K562 (cell line): ENCODE results near the gene HNRNPH1. TPM values are rescaled to one million over a fixed set of nuclear protein-coding genes. Genes with fewer than 3 reads are reported as not detected.

Experiments used
- ATF1 ChIP-seq, 2 experiments: fragments of 450-650 bp in 1 of 2; IDR thresholded peaks; 2 replicates each; pipeline ENCODE4 v1.6.1; 2016; ENCODE audit warnings: missing compliant biosample characterization in 1 of 2, missing genetic modification characterization in 1 of 2
- BRF1 ChIP-seq: IDR thresholded peaks from 3 replicates; pipeline ENCODE4 v1.6.1; 2011; ENCODE audit warnings: borderline replicate concordance, mild to moderate bottlenecking; ENCODE audit not compliant: insufficient read length; ENCODE audit errors: extremely low read depth
- CBFA2T3 ChIP-seq: fragments of 450-650 bp; IDR thresholded peaks from 2 replicates; pipeline ENCODE4 v1.6.1; 2017
- E2F6 ChIP-seq, 2 experiments: IDR thresholded peaks; 2 replicates each; pipeline ENCODE4 v1.6.1; 2011; ENCODE audit warnings: borderline replicate concordance in 1 of 2, control low read depth in 1 of 2, low read depth in 1 of 2, low read length in 1 of 2, mild to moderate bottlenecking in 1 of 2, mixed read lengths in 1 of 2, moderate library complexity in 1 of 2; ENCODE audit not compliant: insufficient read depth in 1 of 2, insufficient read length in 1 of 2, poor library complexity in 1 of 2, severe bottlenecking in 1 of 2; ENCODE audit errors: extremely low read depth in 1 of 2
- GTF2A2 ChIP-seq: IDR thresholded peaks from 2 replicates; pipeline ENCODE4 v1.6.1; 2016; ENCODE audit warnings: mild to moderate bottlenecking, missing genetic modification characterization, missing compliant biosample characterization
- HNRNPUL1 ChIP-seq: fragments of 200-400 bp; formaldehyde crosslinking; IDR thresholded peaks from 2 replicates; pipeline ENCODE4 v1.6.1; 2017; ENCODE audit warnings: low read length
- HOMEZ ChIP-seq: fragments of 250-450 bp; sonication (Bioruptor Pico); IDR thresholded peaks from 2 replicates; pipeline ENCODE4 v1.4.0; 2020; ENCODE audit warnings: mild to moderate bottlenecking, moderate library complexity
- LEF1 ChIP-seq: fragments of 450-650 bp; IDR thresholded peaks from 2 replicates; pipeline ENCODE4 v1.6.1; 2016; ENCODE audit warnings: mild to moderate bottlenecking
- NCOA1 ChIP-seq: fragments of 450-650 bp; IDR thresholded peaks from 2 replicates; pipeline ENCODE4 v1.6.1; 2016; ENCODE audit warnings: low read depth
- NFIC ChIP-seq: fragments of 450-650 bp; IDR thresholded peaks from 2 replicates; pipeline ENCODE4 v1.6.1; 2017; ENCODE audit warnings: mild to moderate bottlenecking, inconsistent platforms
- POLR2AphosphoS2 ChIP-seq: IDR thresholded peaks from 2 replicates; pipeline ENCODE4 v1.6.1; 2012; ENCODE audit warnings: low read length, improper control_type of control experiment
- RBM17 ChIP-seq: fragments of 200-400 bp; formaldehyde crosslinking; IDR thresholded peaks from 2 replicates; pipeline ENCODE4 v1.6.1; 2017; ENCODE audit warnings: low read depth, mild to moderate bottlenecking, low read length, borderline replicate concordance
- RCOR1 ChIP-seq, 2 experiments: IDR thresholded peaks; 2 replicates each; pipeline ENCODE4 v1.6.1; 2012; ENCODE audit warnings: low read depth in 2 of 2, low read length in 2 of 2, borderline replicate concordance in 1 of 2, improper control_type of control experiment in 1 of 2
- SMAD2 ChIP-seq: fragments of 150-350 bp; IDR thresholded peaks from 2 replicates; pipeline ENCODE4 v1.6.1; 2014; ENCODE audit warnings: low read depth, mild to moderate bottlenecking, low read length
- ZNF316 ChIP-seq: fragments of 450-650 bp; IDR thresholded peaks from 2 replicates; pipeline ENCODE4 v1.6.1; 2016
- ZNF778 ChIP-seq: fragments of 450-650 bp; formaldehyde crosslinking; IDR thresholded peaks from 2 replicates; pipeline ENCODE4 v1.4.0; 2020; ENCODE audit warnings: mild to moderate bottlenecking, moderate library complexity
- polyA plus RNA-seq, 8 experiments: library from polyadenylated mRNA; depleted of rRNA in 4 of 8; stranded (reverse) in 5 of 8; unstranded in 3 of 8; fragments of >200 nt; fragmentation: Nextera tagmentation in 2 of 8; fragmentation: Illumina TruSeq in 1 of 8; extraction: Ambion mirVana in 2 of 8; extraction: Trizol in 1 of 8; gene quantifications; 2 replicates each; pipeline versions ENCODE4 v1.2.1 to v1.2.3, GENCODE V29; 2011 to 2014; ENCODE audit warnings: inconsistent platforms in 1 of 8, missing spikeins in 1 of 8
- total RNA-seq, 7 experiments: library from RNA; depleted of rRNA in 6 of 7; stranded (reverse); fragments of >200 nt in 6 of 7; fragmentation: Illumina TruSeq in 2 of 7; extraction: Trizol in 2 of 7; gene quantifications; 2 replicates each; pipeline versions ENCODE4 v1.2.1 to v1.2.3, GENCODE V29; 2011 to 2021; ENCODE audit warnings: low replicate concordance in 1 of 7
- TF ChIP-seq, protein P1 (sequence below): fragments of 250-450 bp; sonication (Bioruptor Pico); IDR thresholded peaks from 2 replicates; pipeline ENCODE4 v1.8.0; 2022; ENCODE audit warnings: moderate library complexity, mild to moderate bottlenecking, inconsistent platforms
- TF ChIP-seq, protein P2 (sequence below): fragments of 450-650 bp; formaldehyde crosslinking; IDR thresholded peaks from 2 replicates; pipeline ENCODE4 v1.4.0; 2020; ENCODE audit warnings: mild to moderate bottlenecking, mixed read lengths
- TF ChIP-seq, protein P3 (sequence below), 2 experiments: fragments of 450-650 bp in 1 of 2; IDR thresholded peaks; 2 replicates each; pipeline ENCODE4 v1.6.1; 2011 to 2017; ENCODE audit warnings: low read depth in 2 of 2, antibody characterized with exemption in 1 of 2, borderline replicate concordance in 1 of 2, low read length in 1 of 2, mild to moderate bottlenecking in 1 of 2, mixed read lengths in 1 of 2; ENCODE audit not compliant: control insufficient read depth in 1 of 2

The HNRNPH1 gene
- total and polyA plus RNA-seq, 9 of the 15 experiments (the other 6 are each of a cell fraction or from before 2014, with no cell fraction given): 103 to 656 (median 561) TPM

DNA sequence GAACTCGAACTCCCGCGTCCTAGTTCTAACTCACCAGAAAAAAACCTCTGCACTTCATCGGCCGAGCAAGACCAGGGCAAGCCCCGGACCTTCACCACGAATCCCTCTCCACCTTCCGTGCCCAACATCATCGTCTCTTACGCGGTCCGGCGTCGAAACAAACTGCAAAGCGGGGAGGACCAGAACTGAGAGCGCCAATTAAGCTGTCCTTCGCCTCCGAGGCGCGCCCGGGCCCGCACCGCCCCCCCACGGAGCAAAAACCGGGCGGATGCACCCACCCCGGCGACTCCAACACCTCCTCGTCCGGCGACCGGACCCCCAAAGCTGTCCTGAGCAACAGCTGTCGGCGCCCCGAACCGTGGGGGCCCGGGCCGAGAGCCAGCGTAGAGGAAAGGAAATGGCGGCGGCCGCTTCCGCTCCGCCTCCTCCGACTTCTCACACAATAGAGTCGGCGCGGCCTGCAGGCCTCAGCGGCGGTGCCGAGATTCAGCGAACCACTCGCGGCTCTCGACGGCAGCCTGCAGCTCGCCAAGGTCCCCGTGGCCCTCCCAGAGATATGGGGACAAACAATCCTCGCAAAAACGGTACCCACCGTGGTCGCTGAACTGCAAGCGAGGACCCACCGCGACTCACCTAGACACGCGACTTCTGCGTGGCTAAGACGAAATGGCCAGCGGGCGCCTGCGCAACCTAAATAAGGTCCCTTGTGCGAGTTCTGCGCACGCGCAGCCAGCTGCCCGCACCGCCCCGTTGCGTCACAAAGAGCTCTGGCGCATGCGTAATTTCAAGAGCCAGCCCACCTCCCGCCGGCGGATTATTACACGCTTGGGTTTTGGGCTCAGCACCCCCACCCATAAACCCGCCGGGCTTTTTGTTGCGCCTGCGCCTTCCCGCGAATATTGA lies at the start of gene HNRNPH1 (continued):
- TF ChIP-seq, protein P1, sequence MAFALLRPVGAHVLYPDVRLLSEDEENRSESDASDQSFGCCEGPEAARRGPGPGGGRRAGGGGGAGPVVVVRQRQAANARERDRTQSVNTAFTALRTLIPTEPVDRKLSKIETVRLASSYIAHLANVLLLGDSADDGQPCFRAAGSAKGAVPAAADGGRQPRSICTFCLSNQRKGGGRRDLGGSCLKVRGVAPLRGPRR (CRISPR knock-in tag): no peak
- TF ChIP-seq ATF1 (CRISPR knock-in tag; IDR thresholded peaks at IDR 0.05) (no peak), ATF1 (tag; IDR thresholded peaks at IDR 0.05) (peak; percentile 89), LEF1 (no peak), SMAD2 (no peak), NFIC (peak; percentile 57), POLR2AphosphoS2 (peak; percentile 98), HNRNPUL1 (no peak), NCOA1 (peak; percentile 18; the same call in 1 of the 2 replicates), RCOR1 (IDR thresholded peaks at IDR 0.05; ENCODE audit: borderline replicate concordance in 1 of 2, low read depth in 2 of 2, low read length in 2 of 2) (no peak), ZNF778 (no peak), RBM17 (no peak), BRF1 (no peak), HOMEZ (CRISPR knock-in tag) (no peak), CBFA2T3 (no peak), E2F6 (IDR thresholded peaks at IDR 0.05; ENCODE audit: borderline replicate concordance in 1 of 2, extremely low read depth in 1 of 2, insufficient read depth in 1 of 2, insufficient read length in 1 of 2, low read depth in 1 of 2, low read length in 1 of 2, poor library complexity in 1 of 2, severe bottlenecking in 1 of 2) (peak in 1 of 2 experiments; percentile 63), ZNF316 (peak; percentile 16; the same call in 1 of the 2 replicates), GTF2A2 (tag) (peak; percentile 62; the same call in 1 of the 2 replicates)
- TF ChIP-seq, protein P2, sequence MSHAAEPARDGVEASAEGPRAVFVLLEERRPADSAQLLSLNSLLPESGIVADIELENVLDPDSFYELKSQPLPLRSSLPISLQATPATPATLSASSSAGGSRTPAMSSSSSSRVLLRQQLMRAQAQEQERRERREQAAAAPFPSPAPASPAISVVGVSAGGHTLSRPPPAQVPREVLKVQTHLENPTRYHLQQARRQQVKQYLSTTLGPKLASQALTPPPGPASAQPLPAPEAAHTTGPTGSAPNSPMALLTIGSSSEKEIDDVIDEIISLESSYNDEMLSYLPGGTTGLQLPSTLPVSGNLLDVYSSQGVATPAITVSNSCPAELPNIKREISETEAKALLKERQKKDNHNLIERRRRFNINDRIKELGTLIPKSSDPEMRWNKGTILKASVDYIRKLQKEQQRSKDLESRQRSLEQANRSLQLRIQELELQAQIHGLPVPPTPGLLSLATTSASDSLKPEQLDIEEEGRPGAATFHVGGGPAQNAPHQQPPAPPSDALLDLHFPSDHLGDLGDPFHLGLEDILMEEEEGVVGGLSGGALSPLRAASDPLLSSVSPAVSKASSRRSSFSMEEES (CRISPR knock-in tag): no peak
- TF ChIP-seq, protein P3, sequence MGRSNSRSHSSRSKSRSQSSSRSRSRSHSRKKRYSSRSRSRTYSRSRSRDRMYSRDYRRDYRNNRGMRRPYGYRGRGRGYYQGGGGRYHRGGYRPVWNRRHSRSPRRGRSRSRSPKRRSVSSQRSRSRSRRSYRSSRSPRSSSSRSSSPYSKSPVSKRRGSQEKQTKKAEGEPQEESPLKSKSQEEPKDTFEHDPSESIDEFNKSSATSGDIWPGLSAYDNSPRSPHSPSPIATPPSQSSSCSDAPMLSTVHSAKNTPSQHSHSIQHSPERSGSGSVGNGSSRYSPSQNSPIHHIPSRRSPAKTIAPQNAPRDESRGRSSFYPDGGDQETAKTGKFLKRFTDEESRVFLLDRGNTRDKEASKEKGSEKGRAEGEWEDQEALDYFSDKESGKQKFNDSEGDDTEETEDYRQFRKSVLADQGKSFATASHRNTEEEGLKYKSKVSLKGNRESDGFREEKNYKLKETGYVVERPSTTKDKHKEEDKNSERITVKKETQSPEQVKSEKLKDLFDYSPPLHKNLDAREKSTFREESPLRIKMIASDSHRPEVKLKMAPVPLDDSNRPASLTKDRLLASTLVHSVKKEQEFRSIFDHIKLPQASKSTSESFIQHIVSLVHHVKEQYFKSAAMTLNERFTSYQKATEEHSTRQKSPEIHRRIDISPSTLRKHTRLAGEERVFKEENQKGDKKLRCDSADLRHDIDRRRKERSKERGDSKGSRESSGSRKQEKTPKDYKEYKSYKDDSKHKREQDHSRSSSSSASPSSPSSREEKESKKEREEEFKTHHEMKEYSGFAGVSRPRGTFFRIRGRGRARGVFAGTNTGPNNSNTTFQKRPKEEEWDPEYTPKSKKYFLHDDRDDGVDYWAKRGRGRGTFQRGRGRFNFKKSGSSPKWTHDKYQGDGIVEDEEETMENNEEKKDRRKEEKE (IDR thresholded peaks at IDR 0.05; ENCODE audit: borderline replicate concordance in 1 of 2, control insufficient read depth in 1 of 2, low read depth in 2 of 2, low read length in 1 of 2): peak in 1 of 2 experiments; percentile 68; a peak in 1 of 4 replicates
